Prostate gland (tissue), 2 donors: ENCODE measurements around the gene TMEM132D.

ENCODE experiments used
- POLR2A ChIP-seq: fragments of 450-650 bp; IDR thresholded peaks from one replicate; pipeline ENCODE4 v1.6.1; 2016; ENCODE audit warnings: antibody characterized with exemption, mild to moderate bottlenecking
- POLR2AphosphoS5 ChIP-seq: sonication (generic); formaldehyde crosslinking; IDR thresholded peaks from one replicate; pipeline ENCODE4 v1.6.1; 2017; ENCODE audit warnings: antibody characterized with exemption
- TF ChIP-seq, protein P1 (sequence below), 4 experiments: fragments of 200-600 bp in 2 of 4; fragments of 450-650 bp in 2 of 4; sonication (generic) in 2 of 4; IDR thresholded peaks; 1 replicate in 3 of 4; 2 replicates in 1 of 4; pipeline ENCODE4 v1.5.1; 2016 to 2019; ENCODE audit warnings: antibody characterized with exemption in 4 of 4, mild to moderate bottlenecking in 2 of 4, moderate library complexity in 2 of 4

DNA sequence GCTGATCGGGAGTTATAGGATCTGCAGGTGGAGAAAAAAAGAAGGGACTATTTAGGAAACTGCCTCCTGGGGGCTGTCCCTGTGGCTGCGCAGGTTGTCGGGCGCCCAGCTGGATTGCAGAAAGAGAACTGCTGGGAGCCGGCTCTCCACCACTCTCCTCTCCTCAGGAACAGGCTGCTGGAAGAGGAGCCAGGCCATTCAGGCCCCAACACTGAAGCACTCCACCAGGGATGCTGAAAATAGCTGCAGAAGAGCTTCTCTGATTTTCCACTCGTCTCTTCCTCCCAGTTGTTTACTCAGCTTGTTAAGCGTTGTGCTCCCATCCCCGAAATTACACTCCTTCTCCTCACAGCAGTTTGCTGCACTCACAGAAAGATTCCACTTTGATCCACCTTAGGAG is 703.2 kb downstream of the TMEM132D start:
- TF ChIP-seq, protein P1, sequence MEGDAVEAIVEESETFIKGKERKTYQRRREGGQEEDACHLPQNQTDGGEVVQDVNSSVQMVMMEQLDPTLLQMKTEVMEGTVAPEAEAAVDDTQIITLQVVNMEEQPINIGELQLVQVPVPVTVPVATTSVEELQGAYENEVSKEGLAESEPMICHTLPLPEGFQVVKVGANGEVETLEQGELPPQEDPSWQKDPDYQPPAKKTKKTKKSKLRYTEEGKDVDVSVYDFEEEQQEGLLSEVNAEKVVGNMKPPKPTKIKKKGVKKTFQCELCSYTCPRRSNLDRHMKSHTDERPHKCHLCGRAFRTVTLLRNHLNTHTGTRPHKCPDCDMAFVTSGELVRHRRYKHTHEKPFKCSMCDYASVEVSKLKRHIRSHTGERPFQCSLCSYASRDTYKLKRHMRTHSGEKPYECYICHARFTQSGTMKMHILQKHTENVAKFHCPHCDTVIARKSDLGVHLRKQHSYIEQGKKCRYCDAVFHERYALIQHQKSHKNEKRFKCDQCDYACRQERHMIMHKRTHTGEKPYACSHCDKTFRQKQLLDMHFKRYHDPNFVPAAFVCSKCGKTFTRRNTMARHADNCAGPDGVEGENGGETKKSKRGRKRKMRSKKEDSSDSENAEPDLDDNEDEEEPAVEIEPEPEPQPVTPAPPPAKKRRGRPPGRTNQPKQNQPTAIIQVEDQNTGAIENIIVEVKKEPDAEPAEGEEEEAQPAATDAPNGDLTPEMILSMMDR (IDR thresholded peaks at IDR 0.05): no peak
- TF ChIP-seq POLR2A (no peak), POLR2AphosphoS5 (no peak)
